Spleen (tissue), 7 donors: ENCODE results near the gene GMFB.

Source experiments
- CTCF ChIP-seq, 11 experiments: fragments of 200-600 bp in 7 of 11; fragments of 450-650 bp in 4 of 11; sonication (generic) in 4 of 11; IDR thresholded peaks in 8 of 11; conservative IDR thresholded peaks in 3 of 11; 1 replicate in 7 of 11; 2 replicates in 4 of 11; pipeline versions ENCODE4 v1.4.0 to v1.8.0; 2016 to 2021; ENCODE audit warnings: antibody characterized with exemption in 11 of 11, inconsistent platforms in 4 of 11, mild to moderate bottlenecking in 1 of 11
- POLR2A ChIP-seq, 3 donors: fragments of 450-650 bp; IDR thresholded peaks; one replicate each; pipeline ENCODE4 v1.5.1; 2017; ENCODE audit warnings: antibody characterized with exemption in 3 of 3, mild to moderate bottlenecking in 1 of 3
- POLR2AphosphoS5 ChIP-seq, 3 donors: sonication (generic); formaldehyde crosslinking; IDR thresholded peaks; one replicate each; pipeline ENCODE4 v1.5.1; 2017; ENCODE audit warnings: antibody characterized with exemption in 3 of 3
- donor health status: DM: no; HTN: no; CAD: no; lungs with moderate emphysema.
- donor health status: DM: no; HTN: no; CAD: no.
- donor health status: DM: no; HTN: no; CAD: no.

- TF ChIP-seq CTCF (IDR thresholded peaks at IDR 0.05 in 8 of 11, conservative IDR thresholded peaks at IDR 0.05 in 3 of 11) (no peak), POLR2AphosphoS5 (IDR thresholded peaks at IDR 0.05) (no peak), POLR2A (IDR thresholded peaks at IDR 0.05) (no peak)
Measured at GRCh38 chr14:54498095-54498531, 9.3 kb upstream of the GMFB start.
